GM23338 (cell line): Measurements from ENCODE around the gene LRIT1. TPM values are rescaled to one million over a fixed set of nuclear protein-coding genes. Genes with fewer than 3 reads are reported as not detected.

Experiments
- ATAC-seq: fragments of 200-7000 bp; cut with Tn5 transposase; 3 replicates; pipeline ENCODE4 v1.9.1; 2020
- DNase-seq: peaks from one replicate; pipeline ENCODE4 v3.0.0-alpha.2; 2015; ENCODE audit warnings: low spot score
- H2AFZ ChIP-seq: fragments of 200-600 bp; sonication (generic); 2 replicates; pipeline ENCODE4 v1.8.0; 2016; ENCODE audit warnings: antibody characterized with exemption, mild to moderate bottlenecking, moderate library complexity
- H3F3A ChIP-seq: fragments of 200-600 bp; sonication (generic); replicated peaks from 2 replicates; pipeline ENCODE4 v1.8.0; 2017; ENCODE audit warnings: antibody characterized with exemption, mixed run types, low read depth
- H3K27ac ChIP-seq: fragments of 200-600 bp; sonication (generic); 2 replicates; pipeline ENCODE4 v1.6.1; 2016; ENCODE audit warnings: low read depth
- H3K27me3 ChIP-seq: fragments of 200-600 bp; sonication (generic); 2 replicates; pipeline ENCODE4 v1.8.0; 2016; ENCODE audit warnings: mild to moderate bottlenecking, mixed run types, moderate library complexity; ENCODE audit not compliant: insufficient read depth
- H3K36me3 ChIP-seq: fragments of 200-600 bp; sonication (generic); 2 replicates; pipeline ENCODE4 v1.8.0; 2016; ENCODE audit warnings: mild to moderate bottlenecking; ENCODE audit not compliant: insufficient read depth
- H3K4me1 ChIP-seq: fragments of 200-600 bp; sonication (generic); 2 replicates; pipeline ENCODE4 v1.8.0; 2016; ENCODE audit warnings: mild to moderate bottlenecking, moderate library complexity; ENCODE audit not compliant: insufficient read depth
- H3K4me2 ChIP-seq: fragments of 200-600 bp; sonication (generic); 2 replicates; pipeline ENCODE4 v1.7.1; 2017; ENCODE audit warnings: mixed run types
- H3K4me3 ChIP-seq: fragments of 200-600 bp; sonication (generic); 2 replicates; pipeline ENCODE4 v1.6.1; 2016; ENCODE audit warnings: mixed run types
- H3K79me2 ChIP-seq: fragments of 200-600 bp; sonication (generic); replicated peaks from 2 replicates; pipeline ENCODE4 v1.8.0; 2017; ENCODE audit warnings: mild to moderate bottlenecking; ENCODE audit not compliant: insufficient read depth
- H3K9me2 ChIP-seq: fragments of 200-600 bp; sonication (generic); 2 replicates; pipeline ENCODE4 v1.8.0; 2017; ENCODE audit not compliant: insufficient read depth
- H4K20me1 ChIP-seq: fragments of 200-600 bp; sonication (generic); replicated peaks from 2 replicates; pipeline ENCODE4 v1.8.0; 2017; ENCODE audit warnings: mild to moderate bottlenecking; ENCODE audit not compliant: insufficient read depth
- H3K27ac Mint-ChIP-seq: 2 replicates; pipeline ENCODE4 v1.8.0; 2020; ENCODE audit warnings: inconsistent platforms, mild to moderate bottlenecking, moderate library complexity, mixed read lengths
- H3K27me3 Mint-ChIP-seq: 3 replicates; pipeline ENCODE4 v1.8.0; 2022; ENCODE audit warnings: low read depth, mild to moderate bottlenecking, moderate library complexity, mixed read lengths, inconsistent platforms; ENCODE audit not compliant: insufficient read depth, poor library complexity
- H3K36me3 Mint-ChIP-seq: 3 replicates; pipeline ENCODE4 v1.8.0; 2021; ENCODE audit warnings: low read depth, mild to moderate bottlenecking, inconsistent platforms, moderate library complexity, mixed read lengths
- H3K4me1 Mint-ChIP-seq: 3 replicates; pipeline ENCODE4 v1.8.0; 2020; ENCODE audit warnings: mild to moderate bottlenecking, inconsistent platforms, mixed read lengths
- H3K4me3 Mint-ChIP-seq: 3 replicates; pipeline ENCODE4 v1.8.0; 2021; ENCODE audit warnings: moderate library complexity, mild to moderate bottlenecking, inconsistent platforms, mixed read lengths
- H3K9me3 Mint-ChIP-seq: 3 replicates; pipeline ENCODE4 v1.8.0; 2020; ENCODE audit warnings: moderate library complexity, mild to moderate bottlenecking, inconsistent platforms, mixed read lengths
- CREB1 ChIP-seq: fragments of 250-450 bp; sonication (Bioruptor Pico); IDR thresholded peaks from 2 replicates; pipeline ENCODE4 v1.5.0; 2020; ENCODE audit warnings: low read depth, mild to moderate bottlenecking, moderate library complexity
- CTCF ChIP-seq, 2 experiments: fragments of 200-600 bp in 1 of 2; sonication (generic) in 1 of 2; conservative IDR thresholded peaks; 2 replicates each; pipeline versions ENCODE4 v1.5.1 to v1.6.1; 2016 to 2017; ENCODE audit warnings: antibody characterized with exemption in 2 of 2, low read depth in 2 of 2, mild to moderate bottlenecking in 2 of 2, moderate library complexity in 1 of 2
- ETS1 ChIP-seq: IDR thresholded peaks from 2 replicates; pipeline ENCODE4 v1.6.1; 2016; ENCODE audit warnings: antibody characterized with exemption
- EZH2 ChIP-seq: fragments of 200-600 bp; sonication (generic); IDR thresholded peaks from one replicate; pipeline ENCODE4 v1.8.0; 2017; ENCODE audit warnings: antibody characterized with exemption, mild to moderate bottlenecking, low read depth; ENCODE audit not compliant: unreplicated experiment
- EZH2phosphoT487 ChIP-seq: fragments of 200-600 bp; sonication (generic); IDR thresholded peaks from one replicate; pipeline ENCODE4 v1.8.1; 2018; ENCODE audit warnings: antibody characterized with exemption; ENCODE audit not compliant: unreplicated experiment
- JUNB ChIP-seq: IDR thresholded peaks from one replicate; pipeline ENCODE4 v1.6.1; 2016; ENCODE audit warnings: antibody characterized with exemption; ENCODE audit not compliant: unreplicated experiment
- NANOG ChIP-seq: IDR thresholded peaks from 2 replicates; pipeline ENCODE4 v1.6.1; 2016; ENCODE audit warnings: antibody characterized with exemption, borderline replicate concordance
- POLR2AphosphoS5 ChIP-seq: IDR thresholded peaks from 2 replicates; pipeline ENCODE4 v1.6.1; 2016; ENCODE audit warnings: antibody characterized with exemption, low read depth
- REST ChIP-seq: IDR thresholded peaks from one replicate; pipeline ENCODE4 v1.6.1; 2018; ENCODE audit warnings: antibody characterized with exemption; ENCODE audit not compliant: unreplicated experiment
- STAT1 ChIP-seq: IDR thresholded peaks from one replicate; pipeline ENCODE4 v1.6.1; 2016; ENCODE audit warnings: antibody characterized with exemption; ENCODE audit not compliant: unreplicated experiment
- ZNF331 ChIP-seq: fragments of 250-450 bp; sonication (Bioruptor Pico); IDR thresholded peaks from 2 replicates; pipeline ENCODE4 v1.5.0; 2020; ENCODE audit warnings: low read depth, mild to moderate bottlenecking, moderate library complexity
- ZNF462 ChIP-seq: fragments of 250-450 bp; sonication (Bioruptor Pico); IDR thresholded peaks from 2 replicates; pipeline ENCODE4 v1.5.0; 2020; ENCODE audit warnings: mild to moderate bottlenecking, moderate library complexity
- polyA plus RNA-seq: library from polyadenylated mRNA; unstranded; fragments of >200 nt; fragmentation: Nextera tagmentation; extraction: Ambion mirVana; gene quantifications from 2 replicates; pipeline ENCODE4 v1.2.1, GENCODE V29; 2016
- total RNA-seq: library from RNA; depleted of rRNA; stranded (reverse); fragments of >200 nt; shearing (Covaris generic); gene quantifications from 2 replicates; pipeline ENCODE4 v1.2.3, GENCODE V29; 2014

LRIT1 gene
- total and polyA plus RNA-seq, 2 experiments from 2014 or later = 0.07 TPM; not detected in 1

GRCh38 chr10:84225427-84226173 lies 15.7 kb downstream of the LRIT1 start, which contains the start of gene LRIT2:
LRIT2 (minus strand) TSS chr10:84225544; CDS start chr10:84225520, 24 bp downstream.
- H3K4me1 ChIP-seq = no peaks in the 10 kb centered on the region
- DNase-seq (no peak), ATAC-seq (no peak)
- no peaks in the 10 kb centered on the region for H3K79me2 ChIP-seq
- no peak within 1 kb of the TSS for H2AFZ ChIP-seq
- peaks cover 2% of the 10 kb centered on the region for H3K27me3 Mint-ChIP-seq
- peaks cover 7% of the 10 kb centered on the region; the same call in 1 of the 2 replicates for H3K9me2 ChIP-seq
- no peaks in the 10 kb centered on the region for H4K20me1 ChIP-seq
- no peaks in the 10 kb centered on the region for H3K36me3 ChIP-seq
- TF ChIP-seq JUNB = no peak
- no peak for TF ChIP-seq STAT1
- TF ChIP-seq ZNF331 (CRISPR knock-in tag) = no peak
- no peak for TF ChIP-seq EZH2phosphoT487
- TF ChIP-seq ETS1 = no peak
- no peak for TF ChIP-seq REST
- no peak for TF ChIP-seq EZH2
- TF ChIP-seq ZNF462 (CRISPR knock-in tag) = no peak
- TF ChIP-seq CTCF (conservative IDR thresholded peaks at IDR 0.05; ENCODE audit: low read depth in 2 of 2) = no peak
- no peak for TF ChIP-seq CREB1 (CRISPR knock-in tag)
- TF ChIP-seq POLR2AphosphoS5 = no peak
- no peak for TF ChIP-seq NANOG
- no peak within 1 kb of the TSS for H3K4me3 ChIP-seq
- H3K27me3 ChIP-seq = no peaks in the 10 kb centered on the region
- H3K4me1 Mint-ChIP-seq = no peaks in the 10 kb centered on the region
- no peak within 1 kb of the TSS for H3K27ac Mint-ChIP-seq
- no peak within 1 kb of the TSS for H3K4me3 Mint-ChIP-seq
- H3K27ac ChIP-seq = no peak within 1 kb of the TSS
- no peaks in the 10 kb centered on the region for H3K9me3 Mint-ChIP-seq
- no peak within 1 kb of the TSS for H3K4me2 ChIP-seq
- H3K36me3 Mint-ChIP-seq = no peaks in the 10 kb centered on the region
- no peaks in the 10 kb centered on the region for H3F3A ChIP-seq
